NCI-H2227 treated with DMSO at 0.1 percent for 48 hours (cell line): ENCODE measurements around the gene FBP2.

Experiments used
- DNase-seq: peaks from one replicate; lab custom pipeline; 2025; lab: John Stamatoyannopoulos, UW

FBP2 gene

DNA sequence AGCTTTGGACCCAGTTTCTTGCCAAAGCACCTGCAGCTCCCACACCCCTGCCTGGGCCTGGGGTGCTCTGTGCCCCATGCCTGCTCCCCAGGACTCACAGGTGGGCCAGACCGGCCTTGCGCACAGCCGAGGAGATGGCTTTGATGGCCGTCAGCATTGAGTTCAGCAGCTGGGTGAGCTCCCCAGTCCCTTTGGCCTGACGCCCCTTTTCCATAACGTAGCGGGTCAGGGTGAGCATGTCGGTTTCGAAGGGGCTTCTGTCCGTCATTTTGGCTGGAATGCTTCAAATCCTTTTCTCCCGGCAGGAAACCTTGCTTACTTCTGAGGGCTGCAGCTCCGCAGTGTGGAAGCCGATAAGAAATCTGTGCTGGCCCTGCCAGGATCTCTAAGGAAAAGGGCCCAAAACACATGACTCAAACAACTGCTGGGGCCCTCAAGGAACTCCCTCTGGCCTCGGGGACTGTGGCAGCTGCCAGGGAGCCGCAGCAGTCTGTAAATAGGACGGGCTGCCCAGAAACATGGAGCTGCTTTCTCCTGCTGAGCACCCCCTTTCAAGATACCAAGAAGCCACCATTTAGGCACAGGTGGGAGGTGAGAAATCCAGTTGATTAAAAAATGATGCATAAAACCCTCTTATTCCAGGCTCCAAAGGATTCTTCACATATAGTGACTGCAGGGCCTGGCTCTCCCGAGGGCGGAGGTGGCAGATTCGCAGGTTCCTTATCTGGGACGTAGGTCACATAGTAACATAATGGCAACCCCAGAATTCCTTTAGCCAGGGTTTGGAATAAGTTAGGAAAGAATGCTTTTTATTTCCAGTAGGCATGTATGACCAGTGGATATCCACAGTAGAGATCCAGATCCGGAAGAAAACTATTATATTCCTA is at the start of gene FBP2:
Gene FBP2, minus strand, starts transcription at position 366 of the 887 bp plus-strand sequence. Its CDS starts 98 bp downstream, at position 268.
- DNase-seq, result no peak

GRCh38 chr9:94643176-94643575 is 49.6 kb upstream of the FBP2 start:
- DNase-seq, result no peak

- no peak for DNase-seq
Observed at GRCh38 chr9:94642501-94642900, 48.9 kb upstream of the FBP2 start.

GRCh38 chr9:94639999-94640376 is 46.4 kb upstream of the FBP2 start:
- no peak for DNase-seq

GRCh38 chr9:94639061-94639998 is 45.7 kb upstream of the FBP2 start, which contains the start of gene FBP1:
Gene FBP1 (minus strand): TSS chr9:94639518. CDS start chr9:94639310, 208 bp downstream.
- DNase-seq, result no peak

- no peak for DNase-seq
Observed at GRCh38 chr9:94638335-94639060, 44.9 kb upstream of the FBP2 start.

DNA sequence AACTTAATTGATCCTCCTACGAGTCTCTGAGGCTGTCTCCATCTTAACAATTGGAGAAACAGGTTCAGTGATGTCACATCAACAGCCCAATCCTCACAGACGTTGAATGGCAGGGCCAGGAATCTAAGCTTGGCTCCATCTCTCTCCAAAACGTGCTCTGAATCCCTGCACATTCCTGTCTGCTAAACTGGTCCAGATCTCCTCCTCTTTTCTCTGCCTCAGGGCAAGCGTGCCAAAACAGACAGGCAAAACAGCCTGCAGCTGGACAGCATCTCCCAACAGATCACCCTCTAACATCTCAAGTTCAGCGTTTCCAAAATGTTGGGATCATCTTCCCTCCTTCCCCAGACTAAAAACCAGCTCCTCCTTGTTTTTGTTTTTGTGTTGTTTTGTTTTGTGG is 39.1 kb upstream of the FBP2 start:
- DNase-seq, result no peak

DNA sequence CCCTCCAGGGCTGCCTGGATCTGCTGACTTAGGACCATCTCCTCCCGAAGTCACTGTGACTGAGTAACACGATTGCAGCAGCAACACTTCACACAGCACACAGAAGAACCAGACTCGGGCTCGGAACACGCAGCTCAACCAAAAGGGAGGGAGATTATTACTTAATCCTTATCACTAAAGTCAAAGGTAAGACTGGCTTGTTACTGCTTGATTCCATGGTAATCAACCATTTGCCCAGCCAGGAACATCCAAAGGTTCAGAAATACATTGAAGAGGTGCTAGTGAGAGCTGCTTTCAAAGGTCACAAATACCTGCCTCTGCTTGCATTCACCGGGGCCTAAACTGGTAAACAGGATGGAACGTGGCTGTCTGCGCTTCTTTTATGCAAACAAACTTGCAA is 38.0 kb upstream of the FBP2 start:
- no peak for DNase-seq

DNA sequence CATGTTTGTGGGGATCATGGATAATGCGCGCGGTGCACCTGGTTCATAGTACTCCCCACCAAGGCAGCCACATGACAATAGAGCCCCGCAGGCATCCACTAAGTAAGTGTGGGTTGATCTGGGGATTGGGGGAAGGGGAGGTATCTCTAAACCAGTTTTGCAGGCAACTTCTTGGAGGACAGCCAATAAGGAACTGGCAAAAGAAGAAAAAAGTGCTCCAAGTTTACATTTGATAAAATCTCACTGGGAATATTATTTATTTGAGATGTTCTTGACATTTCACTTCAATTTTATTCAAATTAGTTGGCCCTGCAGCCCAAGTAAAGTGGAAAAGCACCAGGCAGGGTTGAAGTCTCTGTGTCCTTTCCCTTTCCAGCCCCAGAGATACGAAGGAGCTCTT is 37.2 kb upstream of the FBP2 start:
- DNase-seq, result no peak

DNA sequence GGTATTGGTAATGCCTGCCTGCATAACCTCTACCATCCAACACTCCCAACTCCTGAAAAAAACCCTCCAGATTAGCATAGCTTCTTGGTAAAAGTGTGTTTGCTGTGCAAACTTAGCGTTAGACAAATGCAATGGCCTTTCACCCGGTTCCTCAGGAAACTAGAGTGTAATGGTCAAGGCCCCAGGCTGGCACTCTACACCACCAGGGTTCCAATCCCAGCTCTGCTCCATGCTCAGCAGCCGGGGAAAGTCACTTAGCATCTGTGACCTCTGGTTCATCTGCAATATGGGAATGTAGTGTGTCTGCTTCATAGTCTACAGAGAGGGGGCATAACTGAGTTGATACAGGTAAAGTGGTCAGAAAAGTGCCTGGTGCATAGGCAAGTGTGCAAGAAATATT is 36.7 kb upstream of the FBP2 start:
- no peak for DNase-seq

GRCh38 chr9:94627287-94627686 is 33.7 kb upstream of the FBP2 start:
- DNase-seq, result no peak

DNA sequence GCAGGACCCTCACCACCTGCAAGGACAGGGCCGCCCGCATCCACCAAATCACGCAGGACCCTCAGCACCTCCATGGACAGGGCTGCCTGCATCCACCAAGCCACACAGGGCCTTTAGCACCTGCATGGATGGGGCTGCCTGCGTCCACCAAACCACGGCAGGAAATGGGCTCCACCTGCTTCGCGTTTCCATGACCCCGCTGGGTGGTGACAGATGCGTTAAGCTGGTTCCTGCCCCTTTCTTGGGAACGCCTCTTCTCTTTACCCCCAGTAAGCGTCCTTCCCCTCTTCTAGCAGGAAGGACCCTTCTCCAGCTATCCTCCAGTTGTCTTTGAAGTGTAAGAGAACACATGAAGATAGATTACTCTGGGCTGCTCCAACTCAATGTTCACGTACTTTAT is 32.2 kb upstream of the FBP2 start:
- DNase-seq, result no peak

DNA sequence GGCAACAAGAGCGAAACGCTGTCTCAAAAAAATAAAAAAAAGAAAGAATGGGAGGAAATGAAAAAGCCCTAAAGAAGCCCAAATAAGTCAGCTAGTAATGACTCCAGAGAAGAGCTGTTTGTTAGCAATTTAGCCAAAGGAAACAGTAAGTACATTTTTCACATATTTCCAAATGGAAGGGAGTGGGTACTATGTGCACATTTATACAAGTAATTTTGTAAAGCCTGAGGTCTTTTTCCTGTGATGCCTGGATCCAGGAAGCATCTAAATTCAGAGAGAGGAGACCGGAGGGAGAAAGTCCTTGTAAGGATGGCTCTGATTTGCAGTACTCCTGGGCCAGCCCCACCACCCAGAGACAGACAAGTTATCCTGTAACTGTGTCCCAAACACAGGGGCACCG is 31.0 kb upstream of the FBP2 start:
- DNase-seq, result no peak

- no peak for DNase-seq
Observed at GRCh38 chr9:94623253-94623652, 29.6 kb upstream of the FBP2 start.

- no peak for DNase-seq
Observed at GRCh38 chr9:94622087-94622800, 28.6 kb upstream of the FBP2 start.

GRCh38 chr9:94619026-94619425 is 25.4 kb upstream of the FBP2 start:
- DNase-seq, result no peak

- no peak for DNase-seq
Observed at GRCh38 chr9:94613003-94613402, 19.4 kb upstream of the FBP2 start.

- DNase-seq, result no peak
Observed at GRCh38 chr9:94612071-94612470, 18.4 kb upstream of the FBP2 start.

DNA sequence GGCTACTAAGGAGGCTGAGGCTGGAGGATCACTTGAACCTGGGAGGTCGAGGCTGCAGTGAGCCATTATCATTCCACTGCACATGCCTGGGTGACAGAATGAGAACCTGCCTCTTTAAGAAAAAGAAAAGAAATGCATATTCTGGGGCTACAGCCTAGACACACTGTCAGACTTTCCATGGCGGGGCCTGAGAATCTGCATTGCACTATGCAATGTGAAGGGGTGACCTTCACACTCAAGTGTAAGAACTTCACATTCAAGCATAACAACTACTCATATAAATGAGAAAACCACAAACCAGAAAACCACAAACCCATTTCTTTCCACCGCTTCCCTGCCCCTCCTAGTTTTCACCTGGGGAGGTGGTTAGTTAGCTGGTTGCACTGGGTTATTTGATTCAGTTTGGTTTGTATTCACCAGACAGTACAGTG is 18.0 kb upstream of the FBP2 start:
- no peak for DNase-seq

DNA sequence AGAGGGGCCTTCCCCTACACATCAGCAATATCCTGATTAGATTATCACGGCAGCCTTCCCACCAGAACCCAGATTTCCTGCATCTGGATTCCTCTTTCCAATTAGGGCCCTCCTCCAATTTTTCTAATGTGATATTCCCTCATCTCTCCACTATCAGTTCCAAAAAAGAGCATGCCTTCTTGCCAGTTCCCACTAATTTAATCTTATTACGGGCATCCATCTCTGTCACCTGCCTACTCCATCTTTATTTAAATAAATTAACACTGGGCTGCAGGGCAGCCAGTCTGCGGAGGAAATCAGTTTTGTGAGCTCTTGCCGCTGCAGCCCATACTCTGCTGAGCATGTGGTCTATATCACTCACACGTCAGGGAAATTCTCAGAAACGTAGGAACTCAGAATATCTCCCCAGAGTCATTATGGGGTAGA is 16.6 kb upstream of the FBP2 start:
- DNase-seq, result no peak

GRCh38 chr9:94607423-94607691 is 13.7 kb upstream of the FBP2 start:
- DNase-seq, result no peak
